SH-SY5Y (cell line): ENCODE results near the gene EHBP1.

Experiments
- GATA2 ChIP-seq: IDR thresholded peaks from 2 replicates; pipeline ENCODE4 v1.6.1; 2011; ENCODE audit warnings: mild to moderate bottlenecking, low read depth, low read length
- GATA3 ChIP-seq: IDR thresholded peaks from 2 replicates; pipeline ENCODE4 v1.6.1; 2011; ENCODE audit warnings: low read depth, mild to moderate bottlenecking, low read length, moderate library complexity

GRCh38 chr2:62811086-62811485, 105.6 kb downstream of the EHBP1 start:
- TF ChIP-seq GATA2 (no peak), GATA3 (no peak)
